Endothelial cell of umbilical vein (primary cell): ENCODE results near the gene ADAMTS17. TPM values are rescaled to one million over a fixed set of nuclear protein-coding genes. Genes with fewer than 3 reads are reported as not detected.

Experiments
- BruUV-seq: library from RNA; stranded (reverse); fragments of 400-500 nt; replicated peaks from 2 replicates; lab custom pipeline; 2021; lab: Mats Ljungman, UMichigan
- CTCF ChIA-PET: fragments of 300-600, 350-600 bp; sonication (Branson Sonifier 250); formaldehyde crosslinking; loops from one replicate; lab custom pipeline; 2021; ENCODE audit warnings: antibody characterized with exemption, inconsistent platforms; lab: Charles Lee
- POLR2A ChIA-PET: fragments of 300-600, 350-600 bp; sonication (Branson Sonifier 250); formaldehyde crosslinking; loops from one replicate; lab custom pipeline; 2021; ENCODE audit warnings: antibody characterized with exemption, inconsistent platforms; lab: Charles Lee
- DNase-seq: peaks from one replicate; pipeline ENCODE4 v3.0.0-alpha.2; 2011; ENCODE audit warnings: low read depth, low spot score
- FAIRE-seq: peaks from 2 replicates; lab custom pipeline; 2011; peaks lifted over from hg19 to GRCh38; lab: Jason Lieb, UNC
- H2AFZ ChIP-seq: 2 replicates; pipeline ENCODE4 v1.6.0; 2012; ENCODE audit warnings: low read depth, low read length, control low read depth, inconsistent platforms
- H3K27ac ChIP-seq: 2 replicates; pipeline ENCODE4 v1.5.1; 2011; ENCODE audit warnings: low read depth, mild to moderate bottlenecking, control low read depth, low read length, moderate library complexity; ENCODE audit not compliant: insufficient read depth
- H3K27me3 ChIP-seq, 2 experiments: 2 replicates each; pipeline versions ENCODE4 v1.6.0 to v1.6.1; 2011; ENCODE audit warnings: low read length in 2 of 2, mixed read lengths in 1 of 2; ENCODE audit not compliant: control insufficient read depth in 2 of 2, insufficient read depth in 2 of 2
- H3K36me3 ChIP-seq, 2 experiments: 2 replicates in 1 of 2; 3 replicates in 1 of 2; pipeline ENCODE4 v1.5.1; 2011; ENCODE audit warnings: low read length in 2 of 2, mild to moderate bottlenecking in 1 of 2, moderate library complexity in 1 of 2; ENCODE audit not compliant: control insufficient read depth in 2 of 2, insufficient read depth in 2 of 2; ENCODE audit errors: extremely low read depth in 1 of 2
- H3K4me1 ChIP-seq: 3 replicates; pipeline ENCODE4 v1.5.1; 2011; ENCODE audit warnings: mild to moderate bottlenecking, low read length; ENCODE audit not compliant: control insufficient read depth, insufficient read depth; ENCODE audit errors: extremely low read depth
- H3K4me2 ChIP-seq: 2 replicates; pipeline ENCODE4 v1.6.1; 2011; ENCODE audit warnings: low read length, control low read depth, mixed read lengths; ENCODE audit not compliant: insufficient read depth
- H3K4me3 ChIP-seq, 3 experiments: fragments of 200-600 bp in 1 of 3; sonication (generic), shearing (Covaris generic) in 1 of 3; replicated peaks in 1 of 3; 2 replicates each; pipeline ENCODE4 v1.5.1; 2011 to 2016; ENCODE audit warnings: control low read depth in 3 of 3, low read length in 3 of 3, mild to moderate bottlenecking in 2 of 3, inconsistent platforms in 1 of 3, low read depth in 1 of 3, moderate library complexity in 1 of 3; ENCODE audit not compliant: insufficient read depth in 1 of 3
- H3K79me2 ChIP-seq: 2 replicates; pipeline ENCODE4 v1.6.0; 2012; ENCODE audit warnings: low read length, inconsistent platforms; ENCODE audit not compliant: control insufficient read depth, insufficient read depth
- H3K9ac ChIP-seq: replicated peaks from 2 replicates; pipeline ENCODE3; 2011; ENCODE audit warnings: low read length, control low read depth; ENCODE audit not compliant: insufficient read depth; ENCODE audit errors: extremely low read depth
- H3K9me1 ChIP-seq: replicated peaks from 3 replicates; pipeline ENCODE4 v1.6.0; 2011; ENCODE audit warnings: mild to moderate bottlenecking, low read length; ENCODE audit not compliant: control insufficient read depth, insufficient read depth; ENCODE audit errors: extremely low read depth
- H3K9me3 ChIP-seq: replicated peaks from 2 replicates; pipeline ENCODE4 v1.5.1; 2012; ENCODE audit warnings: low read length, inconsistent platforms; ENCODE audit not compliant: control insufficient read depth, insufficient read depth
- H4K20me1 ChIP-seq: replicated peaks from 2 replicates; pipeline ENCODE3; 2011; ENCODE audit warnings: mild to moderate bottlenecking, low read length; ENCODE audit not compliant: control insufficient read depth, insufficient read depth; ENCODE audit errors: extremely low read depth
- JUN ChIP-seq: IDR thresholded peaks from 2 replicates; pipeline ENCODE4 v1.6.1; 2011; ENCODE audit warnings: borderline replicate concordance, low read depth; ENCODE audit not compliant: insufficient read length, insufficient read depth
- MYC ChIP-seq: IDR thresholded peaks from one replicate; pipeline ENCODE4 v1.6.1; 2011; ENCODE audit warnings: mild to moderate bottlenecking, low read depth, low read length
- dilution Hi-C: fragments of 300-500 bp; cut with MboI; formaldehyde crosslinking; loops from one replicate; pipeline ENCODE4 v1.15.0; 2019; ENCODE audit warnings: low sequenced_read_pairs; ENCODE audit not compliant: extremely low pct_ligation_motif_present
- intact Hi-C: fragments of 100-400 bp; cut with micrococcal nuclease; formaldehyde crosslinking; loops from one replicate; pipeline ENCODE4 v1.10.0; 2022
- polyA plus RNA-seq, 4 experiments: library from polyadenylated mRNA; depleted of rRNA in 3 of 4; stranded (reverse) in 3 of 4; unstranded in 1 of 4; fragments of >200 nt; gene quantifications; 2 replicates each; pipeline versions ENCODE4 v1.2.1 to v1.2.3, GENCODE V29; 2011 to 2012; ENCODE audit warnings: missing spikeins in 1 of 4
- total RNA-seq: library from RNA; stranded (reverse); gene quantifications from 2 replicates; pipeline ENCODE4 v1.2.3, GENCODE V29; 2021
- TF ChIP-seq, protein P1 (sequence below), 2 donors: IDR thresholded peaks; 1 replicate in 1 of 2; 2 replicates in 1 of 2; pipeline ENCODE4 v1.5.1; 2011; ENCODE audit warnings: low read length in 2 of 2, mild to moderate bottlenecking in 2 of 2, moderate library complexity in 2 of 2, control low read depth in 1 of 2, inconsistent platforms in 1 of 2, low read depth in 1 of 2; ENCODE audit not compliant: insufficient read depth in 1 of 2; ENCODE audit errors: extremely low read depth in 1 of 2
- TF ChIP-seq, protein P2 (sequence below): IDR thresholded peaks from 2 replicates; pipeline ENCODE4 v1.6.1; 2011; ENCODE audit not compliant: insufficient read depth, insufficient read length

Gene ADAMTS17
- total and polyA plus RNA-seq, 2 donors (not counting 3 experiments of a cell fraction or from before 2014, with no cell fraction given) = 0.12 TPM; not detected in 1

DNA sequence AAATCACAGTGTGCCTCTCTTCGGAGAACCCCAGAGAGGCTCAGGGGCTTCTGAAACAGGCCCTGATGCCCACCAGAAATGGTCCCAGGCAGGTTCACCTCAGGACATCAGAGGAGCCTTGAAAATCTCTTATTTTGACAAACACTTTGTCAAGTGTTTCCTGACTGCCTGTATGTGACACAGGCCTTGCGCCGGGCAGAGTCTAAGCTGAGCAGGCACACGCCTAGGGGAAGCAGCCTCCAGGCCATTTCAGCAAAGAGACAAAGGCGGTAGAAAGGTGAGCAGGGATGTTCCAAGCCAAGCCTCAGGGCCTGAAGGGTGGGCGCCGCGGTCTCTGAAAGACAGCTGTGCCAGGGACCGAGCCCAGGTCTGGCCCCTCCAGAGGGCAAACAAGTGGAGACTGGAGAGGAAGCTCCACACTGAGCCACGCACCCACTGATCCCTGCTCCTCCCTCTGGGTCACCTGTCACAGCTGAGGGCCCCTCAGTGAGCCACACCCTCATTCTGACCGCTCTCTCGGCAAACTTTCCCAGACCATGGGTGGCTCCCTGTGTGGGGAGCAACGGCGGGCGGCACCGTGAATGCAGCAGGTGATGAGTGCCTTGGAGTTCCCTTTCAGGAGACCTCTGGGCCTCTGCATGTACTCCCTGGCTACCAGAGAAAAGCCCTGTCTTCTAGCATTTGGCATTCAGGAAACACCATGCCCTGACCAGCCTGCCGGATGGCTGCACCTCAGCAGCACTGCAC, 136.1 kb downstream of the ADAMTS17 start:
- Histone ChIP-seq H3K4me3 (no peak overlapping the region), H3K27ac (no peak overlapping the region), H3K9me3 (no peaks in the 10 kb centered on the region), H3K36me3 (no peaks in the 10 kb centered on the region), H2AFZ (no peak overlapping the region), H3K4me2 (no peak overlapping the region), H3K9me1 (no peaks in the 10 kb centered on the region), H3K9ac (no peak overlapping the region), H3K4me1 (no peaks in the 10 kb centered on the region), H3K79me2 (no peaks in the 10 kb centered on the region), H4K20me1 (no peaks in the 10 kb centered on the region), H3K27me3 (no peaks in the 10 kb centered on the region)
- CTCF ChIA-PET = no interaction called here
- POLR2A ChIA-PET = no interaction called here
- no TSS peak for BruUV-seq
- dilution Hi-C loops = no loop called here
- FAIRE-seq (no peak), DNase-seq (no peak)
- TF ChIP-seq JUN = no peak
- TF ChIP-seq, protein P1, sequence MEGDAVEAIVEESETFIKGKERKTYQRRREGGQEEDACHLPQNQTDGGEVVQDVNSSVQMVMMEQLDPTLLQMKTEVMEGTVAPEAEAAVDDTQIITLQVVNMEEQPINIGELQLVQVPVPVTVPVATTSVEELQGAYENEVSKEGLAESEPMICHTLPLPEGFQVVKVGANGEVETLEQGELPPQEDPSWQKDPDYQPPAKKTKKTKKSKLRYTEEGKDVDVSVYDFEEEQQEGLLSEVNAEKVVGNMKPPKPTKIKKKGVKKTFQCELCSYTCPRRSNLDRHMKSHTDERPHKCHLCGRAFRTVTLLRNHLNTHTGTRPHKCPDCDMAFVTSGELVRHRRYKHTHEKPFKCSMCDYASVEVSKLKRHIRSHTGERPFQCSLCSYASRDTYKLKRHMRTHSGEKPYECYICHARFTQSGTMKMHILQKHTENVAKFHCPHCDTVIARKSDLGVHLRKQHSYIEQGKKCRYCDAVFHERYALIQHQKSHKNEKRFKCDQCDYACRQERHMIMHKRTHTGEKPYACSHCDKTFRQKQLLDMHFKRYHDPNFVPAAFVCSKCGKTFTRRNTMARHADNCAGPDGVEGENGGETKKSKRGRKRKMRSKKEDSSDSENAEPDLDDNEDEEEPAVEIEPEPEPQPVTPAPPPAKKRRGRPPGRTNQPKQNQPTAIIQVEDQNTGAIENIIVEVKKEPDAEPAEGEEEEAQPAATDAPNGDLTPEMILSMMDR (IDR thresholded peaks at IDR 0.05; ENCODE audit: extremely low read depth in 1 of 2, insufficient read depth in 1 of 2, low read depth in 1 of 2, low read length in 2 of 2) = no peak
- TF ChIP-seq, protein P2, sequence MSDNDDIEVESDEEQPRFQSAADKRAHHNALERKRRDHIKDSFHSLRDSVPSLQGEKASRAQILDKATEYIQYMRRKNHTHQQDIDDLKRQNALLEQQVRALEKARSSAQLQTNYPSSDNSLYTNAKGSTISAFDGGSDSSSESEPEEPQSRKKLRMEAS = no peak
- intact Hi-C loops = no loop called here

GRCh38 chr15:100204771-100205170, 137.0 kb downstream of the ADAMTS17 start:
- Histone ChIP-seq H2AFZ (no peak overlapping the region), H3K9ac (no peak overlapping the region), H3K79me2 (no peaks in the 10 kb centered on the region), H4K20me1 (no peaks in the 10 kb centered on the region), H3K9me3 (no peaks in the 10 kb centered on the region), H3K4me2 (no peak overlapping the region), H3K27me3 (no peaks in the 10 kb centered on the region), H3K4me1 (no peaks in the 10 kb centered on the region), H3K27ac (no peak overlapping the region), H3K36me3 (no peaks in the 10 kb centered on the region), H3K4me3 (no peak overlapping the region), H3K9me1 (no peaks in the 10 kb centered on the region)
- intact Hi-C loops (no loop called here), dilution Hi-C loops (no loop called here)
- CTCF ChIA-PET = no interaction called here
- FAIRE-seq (no peak), DNase-seq (no peak)
- BruUV-seq = no TSS peak
- POLR2A ChIA-PET = no interaction called here
- TF ChIP-seq MYC (no peak), JUN (no peak)
- TF ChIP-seq, protein P2 = no peak
